HG03521 (cell line): ENCODE results near the gene COL28A1.
"Not testable (repeated sequence)": the region's sequence is repeated elsewhere in the genome, so short reads cannot be mapped to it uniquely, and the experiment has no call there.

ENCODE experiments used
- ATAC-seq: cut with Tn5 transposase; IDR thresholded peaks from one replicate; pipeline ENCODE4 v1.9.1; 2021; ENCODE audit warnings: mild to moderate bottlenecking, moderate library complexity; ENCODE audit not compliant: unreplicated experiment

Gene COL28A1

GRCh38 chr7:7421826-7422225, 113.8 kb downstream of the COL28A1 start:
- no peak for ATAC-seq

- ATAC-seq: no peak
Measured at GRCh38 chr7:7418997-7419396, 116.7 kb downstream of the COL28A1 start.

GRCh38 chr7:7417851-7418250, 117.8 kb downstream of the COL28A1 start:
- no peak for ATAC-seq

- ATAC-seq: no peak
Measured at GRCh38 chr7:7417414-7417813, 118.3 kb downstream of the COL28A1 start.

GRCh38 chr7:7416031-7416858, 119.4 kb downstream of the COL28A1 start:
- ATAC-seq: no peak

- no peak for ATAC-seq
Measured at GRCh38 chr7:7414791-7415603, 120.7 kb downstream of the COL28A1 start.

- ATAC-seq: no peak
Measured at GRCh38 chr7:7408001-7408770, 127.5 kb downstream of the COL28A1 start.

- no peak for ATAC-seq
Measured at GRCh38 chr7:7405461-7405860, 130.2 kb downstream of the COL28A1 start.

GRCh38 chr7:7399707-7400106, 136.0 kb downstream of the COL28A1 start:
- no peak for ATAC-seq

GRCh38 chr7:7395785-7396184, 139.9 kb downstream of the COL28A1 start:
- no peak for ATAC-seq

GRCh38 chr7:7388164-7388563, 147.5 kb downstream of the COL28A1 start:
- not testable (repeated sequence) for ATAC-seq

- ATAC-seq: no peak
Measured at GRCh38 chr7:7385421-7385820, 150.3 kb downstream of the COL28A1 start.

GRCh38 chr7:7384228-7384627, 151.4 kb downstream of the COL28A1 start:
- no peak for ATAC-seq

GRCh38 chr7:7375538-7375937, 160.1 kb downstream of the COL28A1 start:
- ATAC-seq: no peak

- no peak for ATAC-seq
Measured at GRCh38 chr7:7370076-7370475, 165.6 kb downstream of the COL28A1 start.

- ATAC-seq: no peak
Measured at GRCh38 chr7:7369134-7369533, 166.5 kb downstream of the COL28A1 start.

GRCh38 chr7:7354674-7355073, 181.0 kb downstream of the COL28A1 start:
- ATAC-seq: no peak

GRCh38 chr7:7352845-7353244, 182.8 kb downstream of the COL28A1 start:
- no peak for ATAC-seq

GRCh38 chr7:7351832-7352231, 183.8 kb downstream of the COL28A1 start:
- no peak for ATAC-seq

- no peak for ATAC-seq
Measured at GRCh38 chr7:7351156-7351555, 184.5 kb downstream of the COL28A1 start.

GRCh38 chr7:7349156-7349555, 186.5 kb downstream of the COL28A1 start:
- no peak for ATAC-seq
